HFF-Myc (cell line): Measurements from ENCODE around the gene GRIFIN.

Experiments
- DNase-seq: peaks from one replicate; pipeline ENCODE4 v3.0.0-alpha.2; 2011; ENCODE audit warnings: low read depth; ENCODE audit errors: extremely low read depth
- H3K4me3 ChIP-seq: replicated peaks from 2 replicates; pipeline ENCODE4 v1.5.1; 2011; ENCODE audit warnings: low read depth, mild to moderate bottlenecking, control low read depth, low read length
- TF ChIP-seq, protein P1 (sequence below): IDR thresholded peaks from 2 replicates; pipeline ENCODE4 v1.5.1; 2012; ENCODE audit warnings: mild to moderate bottlenecking, low read depth, low read length, control low read depth; ENCODE audit errors: missing control alignments

Gene GRIFIN

DNA sequence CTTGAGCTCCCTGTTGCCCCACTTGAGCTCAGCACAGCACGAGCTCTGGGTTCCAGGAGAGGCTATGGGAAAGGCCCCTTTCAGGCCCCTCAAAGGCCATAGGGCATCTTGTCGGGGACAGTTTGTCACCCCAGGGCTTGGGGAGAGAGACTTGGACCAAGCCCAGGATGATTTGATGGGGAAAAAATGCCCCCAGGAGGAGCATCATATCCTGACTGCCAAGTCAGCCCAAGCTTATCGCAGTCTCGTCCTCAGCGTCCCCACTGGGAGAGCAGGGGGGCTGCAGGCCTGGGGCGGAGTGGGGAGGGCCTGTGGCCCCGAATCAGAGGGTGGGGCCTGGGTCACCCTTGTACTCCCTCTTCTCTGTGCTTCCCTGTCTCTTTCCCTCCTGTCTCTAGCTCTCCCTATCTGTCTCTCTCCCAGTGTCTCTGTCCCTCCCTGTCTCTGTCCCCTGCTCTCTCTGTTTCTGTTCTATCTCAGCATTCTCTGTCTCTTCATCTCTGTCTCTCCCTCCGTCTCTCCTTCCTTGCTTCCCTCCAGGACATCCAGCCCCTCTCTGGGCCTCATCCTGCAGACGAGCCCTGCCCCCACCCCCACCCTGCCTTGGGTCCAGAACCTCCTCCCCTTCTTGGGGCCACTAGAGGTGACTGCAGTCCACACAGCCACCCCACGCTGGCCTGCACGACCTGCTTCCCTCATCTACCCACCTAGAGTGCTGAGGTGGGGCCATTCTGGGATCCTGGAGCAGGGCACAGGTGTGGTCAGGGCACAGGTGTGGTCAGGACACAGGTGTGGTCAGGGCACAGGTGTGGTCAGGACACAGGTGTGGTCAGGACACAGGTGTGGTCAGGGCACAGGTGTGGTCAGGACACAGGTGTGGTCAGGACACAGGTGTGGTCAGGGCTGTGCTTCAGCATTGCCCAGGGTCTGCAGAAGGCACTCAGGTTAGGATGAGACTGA lies 17.3 kb upstream of the GRIFIN start:
- no peak overlapping the region for H3K4me3 ChIP-seq
- DNase-seq = no peak
- TF ChIP-seq, protein P1, sequence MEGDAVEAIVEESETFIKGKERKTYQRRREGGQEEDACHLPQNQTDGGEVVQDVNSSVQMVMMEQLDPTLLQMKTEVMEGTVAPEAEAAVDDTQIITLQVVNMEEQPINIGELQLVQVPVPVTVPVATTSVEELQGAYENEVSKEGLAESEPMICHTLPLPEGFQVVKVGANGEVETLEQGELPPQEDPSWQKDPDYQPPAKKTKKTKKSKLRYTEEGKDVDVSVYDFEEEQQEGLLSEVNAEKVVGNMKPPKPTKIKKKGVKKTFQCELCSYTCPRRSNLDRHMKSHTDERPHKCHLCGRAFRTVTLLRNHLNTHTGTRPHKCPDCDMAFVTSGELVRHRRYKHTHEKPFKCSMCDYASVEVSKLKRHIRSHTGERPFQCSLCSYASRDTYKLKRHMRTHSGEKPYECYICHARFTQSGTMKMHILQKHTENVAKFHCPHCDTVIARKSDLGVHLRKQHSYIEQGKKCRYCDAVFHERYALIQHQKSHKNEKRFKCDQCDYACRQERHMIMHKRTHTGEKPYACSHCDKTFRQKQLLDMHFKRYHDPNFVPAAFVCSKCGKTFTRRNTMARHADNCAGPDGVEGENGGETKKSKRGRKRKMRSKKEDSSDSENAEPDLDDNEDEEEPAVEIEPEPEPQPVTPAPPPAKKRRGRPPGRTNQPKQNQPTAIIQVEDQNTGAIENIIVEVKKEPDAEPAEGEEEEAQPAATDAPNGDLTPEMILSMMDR = no peak

DNA sequence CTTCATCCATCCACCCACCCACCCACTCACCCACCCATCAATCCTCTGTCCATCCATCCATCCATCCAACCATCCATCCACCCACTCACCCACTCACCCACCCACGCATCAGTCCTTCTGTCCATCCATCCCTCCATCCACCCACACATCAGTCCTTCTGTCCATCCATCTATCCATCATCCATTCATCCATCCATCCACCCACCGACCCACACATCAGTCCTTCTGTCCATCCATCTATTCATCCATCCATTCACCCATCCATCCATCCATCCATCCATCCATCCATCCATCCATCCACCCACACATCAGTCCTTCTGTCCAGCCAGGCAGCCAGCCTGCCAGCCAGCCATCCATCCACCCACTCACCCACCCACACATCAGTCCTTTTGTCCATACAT lies 15.8 kb upstream of the GRIFIN start:
- H3K4me3 ChIP-seq = no peak overlapping the region
- no peak for DNase-seq
- TF ChIP-seq, protein P1 = no peak

DNA sequence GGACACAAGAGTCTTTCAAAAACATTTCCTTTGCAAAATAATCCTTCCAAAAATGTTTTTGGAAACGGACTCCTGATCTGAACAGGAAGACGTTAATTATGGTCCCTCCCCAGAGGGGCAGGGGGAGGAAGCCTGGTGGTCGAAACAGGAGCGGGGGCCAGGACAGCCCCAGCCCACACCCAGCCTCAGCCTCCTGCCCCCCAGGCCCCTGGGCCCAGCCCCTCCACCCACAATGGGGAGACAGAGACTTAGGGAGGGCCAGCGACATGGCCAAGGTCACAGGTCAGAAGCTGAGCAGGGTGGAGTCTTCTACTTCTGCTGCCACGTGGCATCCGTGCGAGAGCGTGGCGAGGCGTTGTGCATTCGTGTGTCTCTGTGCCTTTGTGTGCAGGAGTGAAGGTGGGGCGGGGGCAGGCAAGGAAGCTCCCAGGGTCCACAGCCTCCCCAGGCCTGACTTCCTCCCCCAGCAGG lies 14.0 kb upstream of the GRIFIN start:
- DNase-seq = no peak
- TF ChIP-seq, protein P1 = no peak
- H3K4me3 ChIP-seq = no peak overlapping the region

DNA sequence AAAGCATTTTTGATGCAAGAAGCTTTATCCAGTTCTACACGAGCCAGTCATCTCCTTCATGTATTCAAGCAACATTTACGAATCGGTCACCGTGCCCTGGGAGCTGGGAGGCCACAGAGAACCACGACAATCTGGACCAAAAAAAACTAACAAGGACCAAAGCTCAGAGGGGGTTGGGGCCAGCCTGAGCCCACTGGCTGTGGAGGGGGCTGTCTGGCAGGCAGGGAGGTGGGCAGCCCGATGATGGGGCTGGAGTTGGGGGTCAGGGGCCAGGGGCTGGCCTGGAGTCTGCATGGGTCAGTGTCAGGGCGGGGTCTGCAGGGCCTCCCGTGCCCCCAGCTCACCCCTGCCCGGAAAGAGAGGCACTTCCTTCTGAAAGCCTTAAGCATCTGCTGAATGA lies 12.5 kb upstream of the GRIFIN start:
- DNase-seq = no peak
- TF ChIP-seq, protein P1 = no peak
- H3K4me3 ChIP-seq = no peak overlapping the region

DNA sequence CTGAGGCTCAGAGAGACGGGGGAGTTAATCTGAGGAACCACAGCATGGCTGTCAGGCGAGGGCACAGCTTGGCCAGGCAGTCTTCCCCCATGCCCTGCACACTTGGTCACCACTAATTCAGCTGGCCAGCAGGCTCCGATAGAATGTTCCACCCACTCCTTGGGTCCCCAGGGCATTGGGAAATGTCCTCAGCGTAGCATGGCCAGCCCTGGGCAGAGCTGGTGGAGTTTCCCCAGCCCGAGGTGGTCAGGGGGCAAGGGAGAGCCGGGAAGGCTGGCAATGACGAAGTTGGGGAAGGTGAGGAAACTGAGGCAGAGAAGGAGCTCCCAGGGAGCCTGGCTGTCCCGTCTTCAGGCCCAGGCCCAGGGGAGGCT lies 12.1 kb upstream of the GRIFIN start:
- TF ChIP-seq, protein P1 = no peak
- H3K4me3 ChIP-seq = no peak overlapping the region
- DNase-seq = no peak

DNA sequence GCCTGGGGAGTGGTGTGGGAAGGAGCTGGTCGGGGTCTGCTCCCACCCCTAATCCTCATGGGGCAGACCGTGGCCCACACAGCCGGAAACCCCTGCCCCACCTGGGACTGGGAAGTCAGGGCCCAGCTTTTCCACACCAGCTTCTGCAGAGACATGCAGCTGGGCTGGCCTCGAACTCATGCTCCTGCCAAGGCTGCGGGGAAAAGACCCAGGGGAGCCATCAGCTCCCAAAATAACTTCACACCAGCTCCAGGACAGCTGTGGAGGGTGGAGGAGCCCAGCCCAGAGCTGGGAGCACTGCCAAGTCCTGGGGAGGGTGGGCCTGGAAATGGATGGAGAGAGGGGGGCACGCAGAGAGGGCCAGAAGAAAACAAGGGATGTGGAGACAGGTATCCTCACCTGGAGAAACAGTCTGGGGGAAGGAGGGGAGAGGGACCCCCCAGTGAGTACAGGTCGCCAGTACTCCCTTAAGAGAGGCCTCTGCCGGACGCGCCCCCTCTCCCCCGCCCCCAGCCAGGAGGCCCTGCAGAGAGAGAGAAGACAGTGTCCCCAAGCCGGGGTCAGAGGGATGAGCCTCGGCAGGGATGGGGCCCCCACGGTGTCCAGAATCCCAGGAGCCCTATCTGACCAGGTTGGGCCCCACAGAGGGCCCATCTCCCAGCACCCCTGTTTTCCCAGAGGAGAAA lies 11.5 kb upstream of the GRIFIN start:
- DNase-seq = no peak
- no peak overlapping the region for H3K4me3 ChIP-seq
- TF ChIP-seq, protein P1 = no peak
